Calu3 (cell line): Measurements from ENCODE around the gene MAP3K21. TPM values are rescaled to one million over a fixed set of nuclear protein-coding genes. Genes with fewer than 3 reads are reported as not detected.
A peak's percentile ranks its signal among the peaks of the same experiment; 100 is the strongest.

Experiments
- BruUV-seq: library from RNA; stranded (reverse); fragments of 400-500 nt; replicated peaks from 2 replicates; lab custom pipeline; 2021; lab: Mats Ljungman, UMichigan
- CTCF ChIA-PET: fragments of 300-600 bp; sonication (Branson Sonifier 250); formaldehyde crosslinking; loops from one replicate; lab custom pipeline; 2022; ENCODE audit warnings: antibody characterized with exemption; lab: Charles Lee
- DNase-seq: peaks from one replicate; pipeline ENCODE4 v3.0.0; 2022
- H3K27ac Mint-ChIP-seq: one replicate; pipeline ENCODE4 v1.8.0; 2022; ENCODE audit warnings: mixed read lengths; ENCODE audit not compliant: unreplicated experiment
- H3K27me3 Mint-ChIP-seq: one replicate; pipeline ENCODE4 v1.8.0; 2022; ENCODE audit warnings: mixed read lengths; ENCODE audit not compliant: unreplicated experiment
- H3K36me3 Mint-ChIP-seq: one replicate; pipeline ENCODE4 v1.8.0; 2022; ENCODE audit warnings: mild to moderate bottlenecking, moderate library complexity, mixed read lengths; ENCODE audit not compliant: insufficient read depth, unreplicated experiment
- H3K4me1 Mint-ChIP-seq: one replicate; pipeline ENCODE4 v1.8.0; 2022; ENCODE audit warnings: mild to moderate bottlenecking, low read depth, mixed read lengths; ENCODE audit not compliant: unreplicated experiment
- H3K4me3 Mint-ChIP-seq: one replicate; pipeline ENCODE4 v1.8.0; 2022; ENCODE audit warnings: mild to moderate bottlenecking, low read depth, moderate library complexity, mixed read lengths; ENCODE audit not compliant: unreplicated experiment
- H3K9me3 Mint-ChIP-seq: one replicate; pipeline ENCODE4 v1.8.0; 2022; ENCODE audit warnings: low read depth, mixed read lengths; ENCODE audit not compliant: unreplicated experiment
- CTCF ChIP-seq: fragments of 200-600 bp; IDR thresholded peaks from one replicate; pipeline ENCODE4 v1.8.0; 2022; ENCODE audit warnings: antibody characterized with exemption; ENCODE audit not compliant: unreplicated experiment
- intact Hi-C: fragments of 100-400 bp; cut with micrococcal nuclease; formaldehyde crosslinking; loops from one replicate; pipeline ENCODE4 v1.10.0; 2022; ENCODE audit not compliant: unreplicated experiment
- total RNA-seq: library from RNA; stranded (reverse); gene quantifications from 2 replicates; pipeline ENCODE4 v1.2.3, GENCODE V29; 2022

Gene MAP3K21
- total RNA-seq, 1 experiment from 2014 or later, result 33.6 TPM

GRCh38 chr1:233354983-233355382 is 27.5 kb downstream of the MAP3K21 start:
- no peaks in the 10 kb centered on the region for H3K27me3 Mint-ChIP-seq
- intact Hi-C loops, result no loop called here
- no peak for DNase-seq
- no peak overlapping the region for H3K4me3 Mint-ChIP-seq
- peaks cover 8% of the 10 kb centered on the region for H3K36me3 Mint-ChIP-seq
- CTCF ChIA-PET, result no interaction called here
- no peak overlapping the region for H3K27ac Mint-ChIP-seq
- TF ChIP-seq CTCF, result no peak
- no peaks in the 10 kb centered on the region for H3K9me3 Mint-ChIP-seq
- H3K4me1 Mint-ChIP-seq, result peaks cover 34% of the 10 kb centered on the region
- no TSS peak for BruUV-seq

GRCh38 chr1:233355841-233356704 is 28.5 kb downstream of the MAP3K21 start:
- peaks cover 44% of the 10 kb centered on the region for H3K4me1 Mint-ChIP-seq
- no peak for DNase-seq
- CTCF ChIA-PET, result no interaction called here
- H3K27me3 Mint-ChIP-seq, result no peaks in the 10 kb centered on the region
- H3K9me3 Mint-ChIP-seq, result no peaks in the 10 kb centered on the region
- H3K27ac Mint-ChIP-seq, result no peak overlapping the region
- intact Hi-C loops, result no loop called here
- BruUV-seq, result no TSS peak
- no peak for TF ChIP-seq CTCF
- peaks cover 8% of the 10 kb centered on the region for H3K36me3 Mint-ChIP-seq
- no peak overlapping the region for H3K4me3 Mint-ChIP-seq

GRCh38 chr1:233356705-233356987 is 29.1 kb downstream of the MAP3K21 start:
- intact Hi-C loops, result no loop called here
- Mint-ChIP-seq H3K27ac (no peak overlapping the region), H3K27me3 (no peaks in the 10 kb centered on the region), H3K4me1 (peaks cover 50% of the 10 kb centered on the region), H3K9me3 (no peaks in the 10 kb centered on the region), H3K36me3 (peaks cover 8% of the 10 kb centered on the region), H3K4me3 (no peak overlapping the region)
- no TSS peak for BruUV-seq
- no peak for TF ChIP-seq CTCF
- CTCF ChIA-PET, result no interaction called here
- no peak for DNase-seq

- intact Hi-C loops, result no loop called here
- H3K4me1 Mint-ChIP-seq, result peaks cover 57% of the 10 kb centered on the region
- peak; percentile 24 for DNase-seq
- no TSS peak for BruUV-seq
- H3K27ac Mint-ChIP-seq, result peak overlapping the region; percentile 79
- no peaks in the 10 kb centered on the region for H3K9me3 Mint-ChIP-seq
- peaks cover 8% of the 10 kb centered on the region for H3K36me3 Mint-ChIP-seq
- no peak overlapping the region for H3K4me3 Mint-ChIP-seq
- TF ChIP-seq CTCF, result no peak
- CTCF ChIA-PET, result no interaction called here
- no peaks in the 10 kb centered on the region for H3K27me3 Mint-ChIP-seq
These were observed 30.3 kb downstream of the MAP3K21 start for GRCh38 chr1:233357595-233358397.
